GM21526 (cell line): Measurements from ENCODE around the gene SMAD9.
"Not testable (repeated sequence)": the region's sequence is repeated elsewhere in the genome, so short reads cannot be mapped to it uniquely, and the experiment has no call there.

Source experiments
- ATAC-seq: cut with Tn5 transposase; IDR thresholded peaks from one replicate; pipeline ENCODE4 v1.9.1; 2021; ENCODE audit warnings: moderate library complexity; ENCODE audit not compliant: unreplicated experiment, low FRiP score

SMAD9 gene

GRCh38 chr13:36912973-36913372, 7.1 kb downstream of the SMAD9 start:
- no peak for ATAC-seq

GRCh38 chr13:36912369-36912768, 7.7 kb downstream of the SMAD9 start:
- no peak for ATAC-seq

GRCh38 chr13:36910545-36910944, 9.5 kb downstream of the SMAD9 start:
- no peak for ATAC-seq

GRCh38 chr13:36907821-36908220, 12.2 kb downstream of the SMAD9 start:
- no peak for ATAC-seq

- ATAC-seq = no peak
Measured at GRCh38 chr13:36907266-36907665, 12.8 kb downstream of the SMAD9 start.

GRCh38 chr13:36905944-36906343, 14.1 kb downstream of the SMAD9 start:
- no peak for ATAC-seq

GRCh38 chr13:36903925-36904595, 16.0 kb downstream of the SMAD9 start:
- no peak for ATAC-seq

- ATAC-seq = no peak
Measured at GRCh38 chr13:36897054-36897616, 22.9 kb downstream of the SMAD9 start.

- ATAC-seq = no peak
Measured at GRCh38 chr13:36891752-36892151, 28.3 kb downstream of the SMAD9 start.

GRCh38 chr13:36888645-36889044, 31.4 kb downstream of the SMAD9 start:
- ATAC-seq = no peak

- ATAC-seq = no peak
Measured at GRCh38 chr13:36887758-36888521, 32.1 kb downstream of the SMAD9 start.

GRCh38 chr13:36885901-36886300, 34.1 kb downstream of the SMAD9 start:
- no peak for ATAC-seq

GRCh38 chr13:36884235-36884634, 35.8 kb downstream of the SMAD9 start:
- no peak for ATAC-seq

GRCh38 chr13:36883824-36884223, 36.2 kb downstream of the SMAD9 start:
- no peak for ATAC-seq

- not testable (repeated sequence) for ATAC-seq
Measured at GRCh38 chr13:36883392-36883791, 36.6 kb downstream of the SMAD9 start.

GRCh38 chr13:36882829-36883390, 37.1 kb downstream of the SMAD9 start:
- ATAC-seq = no peak

- no peak for ATAC-seq
Measured at GRCh38 chr13:36880961-36881360, 39.1 kb downstream of the SMAD9 start.

- no peak for ATAC-seq
Measured at GRCh38 chr13:36879218-36879938, 40.7 kb downstream of the SMAD9 start.

- ATAC-seq = no peak
Measured at GRCh38 chr13:36875961-36876360, 44.1 kb downstream of the SMAD9 start.

GRCh38 chr13:36875431-36875830, 44.6 kb downstream of the SMAD9 start:
- no peak for ATAC-seq

GRCh38 chr13:36872621-36873020, 47.4 kb downstream of the SMAD9 start:
- no peak for ATAC-seq
